ENCODE results near the gene UBE2QL1. TPM values are rescaled to one million over a fixed set of nuclear protein-coding genes. Genes with fewer than 3 reads are reported as not detected.

Gene UBE2QL1
- total and polyA plus RNA-seq, 4 donors, result 0.02 to 0.51 (median 0.09) TPM

- no peak for DNase-seq
- WGBS, 2 donors, result 65 to 76% methylated on average over 11 of the region's 11 CpGs
- Histone ChIP-seq H3K27me3 (ENCODE audit: control insufficient read depth in 3 of 3, insufficient read depth in 3 of 3, low read length in 2 of 3) (no peaks in the 10 kb centered on the region), H3K27ac (ENCODE audit: low read depth in 1 of 2, low read length in 1 of 2) (no peak overlapping the region), H3K9ac (ENCODE audit: insufficient read depth in 1 of 2, low read length in 2 of 2) (no peak overlapping the region), H3K9me3 (ENCODE audit: control insufficient read depth in 4 of 4, insufficient read depth in 3 of 4, low read length in 3 of 4) (peaks cover 0 to 15% (median 2%) of the 10 kb centered on the region in 4 donors), H3K36me3 (ENCODE audit: control insufficient read depth in 4 of 4, insufficient read depth in 4 of 4, low read length in 4 of 4) (no peaks in the 10 kb centered on the region), H3K4me3 (no peak overlapping the region), H3K4me1 (ENCODE audit: control insufficient read depth in 5 of 5, insufficient read depth in 5 of 5, low read length in 5 of 5) (no peaks in the 10 kb centered on the region)
- no peak for TF ChIP-seq CTCF (IDR thresholded peaks at IDR 0.05; ENCODE audit: control extremely low read depth, extremely low read depth)
- ATAC-seq (ENCODE audit: insufficient read depth, low FRiP score), result no peak
Observed at GRCh38 chr5:6505783-6506557, 57.3 kb downstream of the UBE2QL1 start.

GRCh38 chr5:6506611-6507010 is 58.0 kb downstream of the UBE2QL1 start:
- H3K9ac ChIP-seq (ENCODE audit: insufficient read depth in 1 of 2, low read length in 2 of 2), result no peak overlapping the region
- H3K4me3 ChIP-seq, result no peak overlapping the region
- no peak overlapping the region for H3K27ac ChIP-seq (ENCODE audit: low read depth in 1 of 2, low read length in 1 of 2)
- no peaks in the 10 kb centered on the region for H3K36me3 ChIP-seq (ENCODE audit: control insufficient read depth in 4 of 4, insufficient read depth in 4 of 4, low read length in 4 of 4)
- DNase-seq (no peak), ATAC-seq (ENCODE audit: insufficient read depth, low FRiP score) (no peak)
- no peaks in the 10 kb centered on the region for H3K4me1 ChIP-seq (ENCODE audit: control insufficient read depth in 5 of 5, insufficient read depth in 5 of 5, low read length in 5 of 5)
- peaks cover 0 to 15% (median 2%) of the 10 kb centered on the region in 4 donors for H3K9me3 ChIP-seq (ENCODE audit: control insufficient read depth in 4 of 4, insufficient read depth in 3 of 4, low read length in 3 of 4)
- H3K27me3 ChIP-seq (ENCODE audit: control insufficient read depth in 3 of 3, insufficient read depth in 3 of 3, low read length in 2 of 3), result no peaks in the 10 kb centered on the region
- TF ChIP-seq CTCF (IDR thresholded peaks at IDR 0.05; ENCODE audit: control extremely low read depth, extremely low read depth), result no peak
- 47 to 65% methylated on average over 16 of the region's 16 CpGs for WGBS, 2 donors

GRCh38 chr5:6508931-6509330 is 60.3 kb downstream of the UBE2QL1 start:
- Histone ChIP-seq H3K27me3 (ENCODE audit: control insufficient read depth in 3 of 3, insufficient read depth in 3 of 3, low read length in 2 of 3) (no peaks in the 10 kb centered on the region), H3K27ac (ENCODE audit: low read depth in 1 of 2, low read length in 1 of 2) (no peak overlapping the region), H3K4me1 (ENCODE audit: control insufficient read depth in 5 of 5, insufficient read depth in 5 of 5, low read length in 5 of 5) (no peaks in the 10 kb centered on the region), H3K9ac (ENCODE audit: insufficient read depth in 1 of 2, low read length in 2 of 2) (no peak overlapping the region), H3K36me3 (ENCODE audit: control insufficient read depth in 4 of 4, insufficient read depth in 4 of 4, low read length in 4 of 4) (no peaks in the 10 kb centered on the region), H3K4me3 (no peak overlapping the region), H3K9me3 (ENCODE audit: control insufficient read depth in 4 of 4, insufficient read depth in 3 of 4, low read length in 3 of 4) (peaks cover 0 to 4% (median 0%) of the 10 kb centered on the region in 4 donors)
- TF ChIP-seq CTCF (IDR thresholded peaks at IDR 0.05; ENCODE audit: control extremely low read depth, extremely low read depth), result no peak
- DNase-seq, result no peak
- no peak for ATAC-seq (ENCODE audit: insufficient read depth, low FRiP score)
- WGBS, 2 donors, result 89 to 92% methylated on average over 11 of the region's 11 CpGs
